ENCODE measurements around the gene TC2N.
"Not testable (repeated sequence)": the region's sequence is repeated elsewhere in the genome, so short reads cannot be mapped to it uniquely, and the experiment has no call there.

Gene TC2N

GRCh38 chr14:91889477-91890211 lies 22.3 kb upstream of the TC2N start:
- DNase-seq (ENCODE audit: low read depth in 2 of 2) = no peak

- DNase-seq (ENCODE audit: low read depth in 2 of 2) = no peak
These were observed 21.5 kb upstream of the TC2N start for GRCh38 chr14:91888641-91889476.

- DNase-seq (ENCODE audit: low read depth in 2 of 2) = no peak
These were observed 19.6 kb upstream of the TC2N start for GRCh38 chr14:91886961-91887360.

GRCh38 chr14:91885839-91886238 lies 18.5 kb upstream of the TC2N start:
- no peak for DNase-seq (ENCODE audit: low read depth in 2 of 2)

GRCh38 chr14:91885113-91885712 lies 17.9 kb upstream of the TC2N start:
- DNase-seq (ENCODE audit: low read depth in 2 of 2) = no peak

- DNase-seq (ENCODE audit: low read depth in 2 of 2) = no peak
These were observed 17.3 kb upstream of the TC2N start for GRCh38 chr14:91884664-91885063.

- no peak for DNase-seq (ENCODE audit: low read depth in 2 of 2)
These were observed 16.4 kb upstream of the TC2N start for GRCh38 chr14:91883753-91884152.

- no peak for DNase-seq (ENCODE audit: low read depth in 2 of 2)
These were observed 15.4 kb upstream of the TC2N start for GRCh38 chr14:91882776-91883175.

- DNase-seq (ENCODE audit: low read depth in 2 of 2) = no peak
These were observed 15.0 kb upstream of the TC2N start for GRCh38 chr14:91882369-91882768.

GRCh38 chr14:91879196-91879595 lies 11.9 kb upstream of the TC2N start:
- DNase-seq (ENCODE audit: low read depth in 2 of 2) = no peak

GRCh38 chr14:91878274-91878673 lies 10.9 kb upstream of the TC2N start:
- DNase-seq (ENCODE audit: low read depth in 2 of 2) = no peak

- no peak for DNase-seq (ENCODE audit: low read depth in 2 of 2)
These were observed 10.1 kb upstream of the TC2N start for GRCh38 chr14:91877376-91877915.

GRCh38 chr14:91876492-91876891 lies 9.2 kb upstream of the TC2N start:
- DNase-seq (ENCODE audit: low read depth in 2 of 2) = no peak

- no peak for DNase-seq (ENCODE audit: low read depth in 2 of 2)
These were observed 8.4 kb upstream of the TC2N start for GRCh38 chr14:91875525-91876286.

GRCh38 chr14:91873471-91874415 lies 6.4 kb upstream of the TC2N start:
- peak in 1 of 2 donors; percentile 35 for DNase-seq (ENCODE audit: low read depth in 2 of 2)

- DNase-seq (ENCODE audit: low read depth in 2 of 2) = no peak
These were observed 5.5 kb upstream of the TC2N start for GRCh38 chr14:91872517-91873470.

- DNase-seq (ENCODE audit: low read depth in 2 of 2) = no peak
These were observed 4.7 kb upstream of the TC2N start for GRCh38 chr14:91872011-91872501.

GRCh38 chr14:91871401-91871800 lies 4.1 kb upstream of the TC2N start:
- not testable (repeated sequence) for DNase-seq (ENCODE audit: low read depth in 2 of 2)

- DNase-seq (ENCODE audit: low read depth in 2 of 2) = no peak
These were observed 3.6 kb upstream of the TC2N start for GRCh38 chr14:91870890-91871289.
